Measurements from ENCODE around the gene ZMYND11.

Gene ZMYND11

GRCh38 chr10:201328-201771 is 66.1 kb downstream of the ZMYND11 start:
- FAIRE-seq (no peak), DNase-seq (ENCODE audit: insufficient read length) (no peak)
- no peak for TF ChIP-seq TAF1 (IDR thresholded peaks at IDR 0.05; ENCODE audit: borderline replicate concordance, low read depth, low read length)
- no peak for TF ChIP-seq POLR2A (IDR thresholded peaks at IDR 0.05; ENCODE audit: low read depth, low read length)
- no peak for TF ChIP-seq POLR2AphosphoS5 (IDR thresholded peaks at IDR 0.05; ENCODE audit: low read depth, low read length)

GRCh38 chr10:208616-209015 is 73.4 kb downstream of the ZMYND11 start:
- no peak for FAIRE-seq
- TF ChIP-seq TAF1 (IDR thresholded peaks at IDR 0.05; ENCODE audit: borderline replicate concordance, low read depth, low read length) (no peak), POLR2A (IDR thresholded peaks at IDR 0.05; ENCODE audit: low read depth, low read length) (no peak), POLR2AphosphoS5 (IDR thresholded peaks at IDR 0.05; ENCODE audit: low read depth, low read length) (no peak)
- no peak for DNase-seq (ENCODE audit: insufficient read length)

GRCh38 chr10:209357-209756 is 74.1 kb downstream of the ZMYND11 start:
- TF ChIP-seq POLR2AphosphoS5 (IDR thresholded peaks at IDR 0.05; ENCODE audit: low read depth, low read length), result no peak
- FAIRE-seq (no peak), DNase-seq (ENCODE audit: insufficient read length) (no peak)

GRCh38 chr10:210297-210696 is 75.0 kb downstream of the ZMYND11 start:
- DNase-seq (ENCODE audit: insufficient read length), result no peak
- FAIRE-seq, result no peak
- no peak for TF ChIP-seq TAF1 (IDR thresholded peaks at IDR 0.05; ENCODE audit: borderline replicate concordance, low read depth, low read length)

- TF ChIP-seq POLR2AphosphoS5 (IDR thresholded peaks at IDR 0.05; ENCODE audit: low read depth, low read length) (no peak), TAF1 (IDR thresholded peaks at IDR 0.05; ENCODE audit: borderline replicate concordance, low read depth, low read length) (no peak), POLR2A (IDR thresholded peaks at IDR 0.05; ENCODE audit: low read depth, low read length) (no peak)
These were observed 80.2 kb downstream of the ZMYND11 start for GRCh38 chr10:215444-215843.

GRCh38 chr10:218798-219197 is 83.5 kb downstream of the ZMYND11 start:
- peak; percentile 44 for FAIRE-seq
- TF ChIP-seq POLR2AphosphoS5 (IDR thresholded peaks at IDR 0.05; ENCODE audit: low read depth, low read length) (no peak), TAF1 (IDR thresholded peaks at IDR 0.05; ENCODE audit: borderline replicate concordance, low read depth, low read length) (no peak), POLR2A (IDR thresholded peaks at IDR 0.05; ENCODE audit: low read depth, low read length) (no peak)
- DNase-seq (ENCODE audit: insufficient read length), result no peak

More at GRCh38 chr10:215444-215843, 80.2 kb downstream of the ZMYND11 start:
- DNase-seq (ENCODE audit: insufficient read length), result no peak
- no peak for FAIRE-seq

GRCh38 chr10:219731-220472 is 84.6 kb downstream of the ZMYND11 start:
- no peak for FAIRE-seq

GRCh38 chr10:224571-224970 is 89.3 kb downstream of the ZMYND11 start:
- FAIRE-seq (peak; percentile 57), DNase-seq (ENCODE audit: insufficient read length) (no peak)
- no peak for TF ChIP-seq POLR2AphosphoS5 (IDR thresholded peaks at IDR 0.05; ENCODE audit: low read depth, low read length)
- TF ChIP-seq TAF1 (IDR thresholded peaks at IDR 0.05; ENCODE audit: borderline replicate concordance, low read depth, low read length), result no peak

More at GRCh38 chr10:219731-220472, 84.6 kb downstream of the ZMYND11 start:
- no peak for TF ChIP-seq POLR2AphosphoS5 (IDR thresholded peaks at IDR 0.05; ENCODE audit: low read depth, low read length)
- DNase-seq (ENCODE audit: insufficient read length), result no peak

GRCh38 chr10:226018-226417 is 90.8 kb downstream of the ZMYND11 start:
- DNase-seq (ENCODE audit: insufficient read length), result no peak
- no peak for FAIRE-seq
- TF ChIP-seq POLR2A (IDR thresholded peaks at IDR 0.05; ENCODE audit: low read depth, low read length) (no peak), POLR2AphosphoS5 (IDR thresholded peaks at IDR 0.05; ENCODE audit: low read depth, low read length) (no peak)

- TF ChIP-seq POLR2A (IDR thresholded peaks at IDR 0.05; ENCODE audit: low read depth, low read length) (no peak), TAF1 (IDR thresholded peaks at IDR 0.05; ENCODE audit: borderline replicate concordance, low read depth, low read length) (no peak), POLR2AphosphoS5 (IDR thresholded peaks at IDR 0.05; ENCODE audit: low read depth, low read length) (no peak)
- FAIRE-seq, result no peak
- DNase-seq (ENCODE audit: insufficient read length), result no peak
These were observed 91.8 kb downstream of the ZMYND11 start for GRCh38 chr10:227014-227413.

- DNase-seq (ENCODE audit: insufficient read length) (no peak), FAIRE-seq (no peak)
- no peak for TF ChIP-seq POLR2A (IDR thresholded peaks at IDR 0.05; ENCODE audit: low read depth, low read length)
- no peak for TF ChIP-seq TAF1 (IDR thresholded peaks at IDR 0.05; ENCODE audit: borderline replicate concordance, low read depth, low read length)
- no peak for TF ChIP-seq POLR2AphosphoS5 (IDR thresholded peaks at IDR 0.05; ENCODE audit: low read depth, low read length)
These were observed 93.1 kb downstream of the ZMYND11 start for GRCh38 chr10:228366-228765.

- TF ChIP-seq TAF1 (IDR thresholded peaks at IDR 0.05; ENCODE audit: borderline replicate concordance, low read depth, low read length), result no peak
- TF ChIP-seq POLR2AphosphoS5 (IDR thresholded peaks at IDR 0.05; ENCODE audit: low read depth, low read length), result no peak
- TF ChIP-seq POLR2A (IDR thresholded peaks at IDR 0.05; ENCODE audit: low read depth, low read length), result no peak
- DNase-seq (ENCODE audit: insufficient read length), result no peak
- no peak for FAIRE-seq
These were observed 95.5 kb downstream of the ZMYND11 start for GRCh38 chr10:230758-231157.

GRCh38 chr10:232061-232460 is 96.8 kb downstream of the ZMYND11 start:
- no peak for FAIRE-seq
- no peak for TF ChIP-seq TAF1 (IDR thresholded peaks at IDR 0.05; ENCODE audit: borderline replicate concordance, low read depth, low read length)
- no peak for TF ChIP-seq POLR2A (IDR thresholded peaks at IDR 0.05; ENCODE audit: low read depth, low read length)
- no peak for TF ChIP-seq POLR2AphosphoS5 (IDR thresholded peaks at IDR 0.05; ENCODE audit: low read depth, low read length)
- DNase-seq (ENCODE audit: insufficient read length), result no peak

Data from GM12892 (cell line).